HL-60 (cell line): ENCODE results near the gene DNAJB12.
"Not testable (repeated sequence)": the region's sequence is repeated elsewhere in the genome, so short reads cannot be mapped to it uniquely, and the experiment has no call there.

Experiments
- DNase-seq, 2 experiments: peaks; one replicate each; pipeline ENCODE4 v3.0.0-alpha.2; 2010 to 2020; ENCODE audit warnings: low read depth in 1 of 2, low spot score in 1 of 2
- H3K27ac ChIP-seq: fragments of 250-450 bp; sonication (Bioruptor Pico); replicated peaks from 2 replicates; pipeline ENCODE4 v1.5.1; 2020; ENCODE audit warnings: mild to moderate bottlenecking, moderate library complexity
- H3K27me3 ChIP-seq: fragments of 250-450 bp; sonication (Bioruptor Pico); 2 replicates; pipeline ENCODE4 v1.5.1; 2021; ENCODE audit warnings: mild to moderate bottlenecking, moderate library complexity; ENCODE audit not compliant: insufficient read depth, poor library complexity, severe bottlenecking
- H3K4me3 ChIP-seq: replicated peaks from 2 replicates; pipeline ENCODE4 v1.5.1; 2011; ENCODE audit warnings: mild to moderate bottlenecking, control low read depth, low read length; ENCODE audit not compliant: insufficient read depth
- CTCF ChIP-seq: IDR thresholded peaks from one replicate; pipeline ENCODE4 v1.5.1; 2011; ENCODE audit warnings: low read length, control low read depth, inconsistent platforms; ENCODE audit not compliant: insufficient read depth
- GABPA ChIP-seq: IDR thresholded peaks from 2 replicates; pipeline ENCODE4 v1.6.1; 2012; ENCODE audit warnings: low read depth
- POLR2AphosphoS5 ChIP-seq: IDR thresholded peaks from 2 replicates; pipeline ENCODE4 v1.6.1; 2012; ENCODE audit warnings: low read depth
- REST ChIP-seq: IDR thresholded peaks from 2 replicates; pipeline ENCODE4 v1.6.1; 2012; ENCODE audit warnings: low read depth; ENCODE audit not compliant: insufficient replicate concordance
- SPI1 ChIP-seq: IDR thresholded peaks from 2 replicates; pipeline ENCODE4 v1.6.1; 2012; ENCODE audit warnings: low read depth, mild to moderate bottlenecking, borderline replicate concordance

DNAJB12 gene

GRCh38 chr10:72349438-72349837 is 5.3 kb downstream of the DNAJB12 start:
- Histone ChIP-seq H3K27ac (no peak overlapping the region), H3K27me3 (no peaks in the 10 kb centered on the region), H3K4me3 (no peak overlapping the region)
- TF ChIP-seq GABPA = no peak
- TF ChIP-seq POLR2AphosphoS5 = no peak
- TF ChIP-seq REST = no peak
- no peak for TF ChIP-seq SPI1
- TF ChIP-seq CTCF = no peak
- no peak for DNase-seq

- TF ChIP-seq CTCF = no peak
- TF ChIP-seq SPI1 = no peak
- TF ChIP-seq GABPA = no peak
- TF ChIP-seq REST = no peak
- TF ChIP-seq POLR2AphosphoS5 = no peak
- H3K27ac ChIP-seq = no peak overlapping the region
- no peak overlapping the region for H3K4me3 ChIP-seq
- no peak for DNase-seq
- no peaks in the 10 kb centered on the region for H3K27me3 ChIP-seq
Observed at GRCh38 chr10:72348282-72348681, 6.4 kb downstream of the DNAJB12 start.

GRCh38 chr10:72346117-72346516 is 8.6 kb downstream of the DNAJB12 start:
- not testable (repeated sequence) for H3K27me3 ChIP-seq, DNase-seq, H3K27ac ChIP-seq, H3K4me3 ChIP-seq

DNA sequence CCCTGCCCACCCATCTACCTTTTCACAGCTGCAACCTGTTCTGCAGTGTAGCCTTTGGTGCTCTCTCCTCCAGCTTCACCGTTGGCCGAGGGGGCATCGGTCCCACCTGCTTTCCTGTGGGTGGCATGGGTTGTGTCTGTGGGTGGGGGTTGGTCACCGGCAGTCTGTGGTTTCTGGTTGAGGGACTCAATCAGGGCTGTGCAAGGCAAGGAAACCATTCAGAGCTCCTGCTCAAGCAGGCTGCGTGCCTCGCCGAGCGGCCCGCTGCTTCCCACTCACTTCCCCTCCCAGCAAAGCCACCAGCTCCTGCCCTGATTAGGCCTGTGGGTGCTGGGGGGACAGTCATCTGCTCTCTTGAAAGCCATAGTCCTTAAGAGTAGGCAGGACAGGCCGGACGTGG is 9.8 kb downstream of the DNAJB12 start:
- Histone ChIP-seq H3K4me3 (no peak overlapping the region), H3K27me3 (no peaks in the 10 kb centered on the region), H3K27ac (no peak overlapping the region)
- TF ChIP-seq CTCF = no peak
- peak; percentile 85 for TF ChIP-seq SPI1
- peak; percentile 38; the same call in 1 of the 2 replicates for TF ChIP-seq POLR2AphosphoS5
- DNase-seq = peak in 1 of 2 experiments; percentile 73
